ENCODE measurements around the gene SLC38A10.
A peak's percentile ranks its signal among the peaks of the same experiment; 100 is the strongest.

The SLC38A10 gene

DNA sequence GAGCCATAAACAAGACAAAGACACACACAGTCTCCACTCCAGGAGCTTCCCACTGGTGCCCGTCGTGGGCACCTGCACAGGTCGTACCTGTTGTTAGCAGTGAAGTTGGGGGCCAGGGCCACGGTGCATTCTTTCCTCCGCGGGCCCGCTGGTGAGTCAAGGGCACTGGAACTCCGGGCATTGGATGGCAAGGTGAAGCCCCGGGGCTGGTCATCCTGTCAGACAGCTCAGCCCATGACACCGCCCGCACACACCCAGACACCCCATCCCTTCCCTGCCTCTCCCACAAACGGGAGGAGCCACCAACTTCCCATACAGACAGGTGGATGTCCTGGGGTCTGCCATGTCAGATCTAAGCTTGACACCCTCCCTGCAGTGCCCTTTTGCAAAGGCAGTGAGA, 88.5 kb downstream of the SLC38A10 start:
- Histone ChIP-seq H3K36me3 (ENCODE audit: control insufficient read depth in 1 of 2, insufficient read depth in 2 of 2, low read length in 2 of 2) (peaks cover 7 to 19% of the 10 kb centered on the region in 2 experiments), H3K9ac (ENCODE audit: low read length) (no peak overlapping the region), H3K79me2 (ENCODE audit: control insufficient read depth, insufficient read depth, low read length, poor library complexity) (no peaks in the 10 kb centered on the region)

DNA sequence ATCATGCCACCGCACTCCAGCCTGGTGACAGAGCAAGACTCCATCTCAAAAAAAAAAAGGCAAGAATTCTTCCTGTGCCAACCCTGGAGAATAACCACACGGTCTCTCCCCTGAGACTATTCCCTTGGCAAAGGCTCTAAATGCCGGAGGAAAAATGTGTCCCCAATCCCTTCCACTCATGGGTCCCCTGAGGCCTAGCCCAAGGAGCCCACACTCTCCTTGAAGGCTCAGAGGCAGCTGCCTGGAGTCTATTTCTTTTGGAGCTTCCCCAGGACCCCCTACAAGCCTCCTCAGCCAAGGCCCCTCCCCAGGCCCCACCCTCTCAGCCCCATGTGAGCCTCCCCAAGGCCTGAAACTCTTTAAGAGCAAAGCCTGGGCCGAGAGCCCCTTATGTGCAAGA, 88.9 kb downstream of the SLC38A10 start:
- Histone ChIP-seq H2AK5ac (ENCODE audit: low read length) (no peak overlapping the region), H3K27me3 (ENCODE audit: insufficient read depth, low read length) (no peaks in the 10 kb centered on the region), H4K8ac (ENCODE audit: low read depth, low read length) (no peak overlapping the region), H3K4me1 (ENCODE audit: control insufficient read depth in 1 of 2, insufficient read depth in 2 of 2, low read length in 2 of 2) (no peaks in the 10 kb centered on the region), H3K23ac (ENCODE audit: low read length) (no peak overlapping the region), H2BK12ac (ENCODE audit: low read length) (no peak overlapping the region), H3K79me2 (ENCODE audit: control insufficient read depth, insufficient read depth, low read length, poor library complexity) (no peaks in the 10 kb centered on the region), H3K18ac (ENCODE audit: low read length) (no peak overlapping the region), H2AFZ (ENCODE audit: insufficient read depth, low read length, poor library complexity) (no peak overlapping the region), H3K27ac (ENCODE audit: low read depth, low read length) (no peak overlapping the region), H3K79me1 (ENCODE audit: low read length) (no peaks in the 10 kb centered on the region), H3K36me3 (ENCODE audit: control insufficient read depth in 1 of 2, insufficient read depth in 2 of 2, low read length in 2 of 2) (peaks cover 7 to 19% of the 10 kb centered on the region in 2 experiments), H4K12ac (ENCODE audit: low read depth, low read length) (no peak overlapping the region), H3K4me2 (ENCODE audit: low read length) (no peak overlapping the region), H3K9me3 (ENCODE audit: insufficient read depth, low read depth, low read length) (peaks cover 4% of the 10 kb centered on the region), H2BK120ac (ENCODE audit: insufficient read depth, low read length, poor library complexity) (no peak overlapping the region), H3K4me3 (ENCODE audit: low read depth, low read length) (no peak overlapping the region), H4K91ac (ENCODE audit: low read depth, low read length) (no peak overlapping the region), H3K4ac (ENCODE audit: low read depth, low read length) (no peak overlapping the region), H2BK5ac (ENCODE audit: low read depth, low read length, poor library complexity) (no peak overlapping the region), H3K9ac (ENCODE audit: low read length) (no peak overlapping the region), H3K14ac (ENCODE audit: low read length) (no peak overlapping the region)
- no CpG with 5 or more reads among the region's 4 CpGs for WGBS (ENCODE audit: extremely low coverage, insufficient coverage, insufficient read length)
- DNase-seq = no peak

More for the DNA sequence above, 88.5 kb downstream of the SLC38A10 start:
- Histone ChIP-seq H3K4me3 (ENCODE audit: low read depth, low read length) (peak overlapping the region; percentile 5), H3K9me3 (ENCODE audit: insufficient read depth, low read depth, low read length) (peaks cover 4% of the 10 kb centered on the region), H3K27ac (ENCODE audit: low read depth, low read length) (no peak overlapping the region), H3K18ac (ENCODE audit: low read length) (no peak overlapping the region), H4K12ac (ENCODE audit: low read depth, low read length) (no peak overlapping the region), H2BK120ac (ENCODE audit: insufficient read depth, low read length, poor library complexity) (no peak overlapping the region), H3K14ac (ENCODE audit: low read length) (no peak overlapping the region), H2AK5ac (ENCODE audit: low read length) (no peak overlapping the region), H3K27me3 (ENCODE audit: insufficient read depth, low read length) (no peaks in the 10 kb centered on the region), H4K91ac (ENCODE audit: low read depth, low read length) (no peak overlapping the region), H2BK12ac (ENCODE audit: low read length) (no peak overlapping the region), H2BK5ac (ENCODE audit: low read depth, low read length, poor library complexity) (no peak overlapping the region), H3K79me1 (ENCODE audit: low read length) (no peaks in the 10 kb centered on the region), H2AFZ (ENCODE audit: insufficient read depth, low read length, poor library complexity) (no peak overlapping the region), H3K4me2 (ENCODE audit: low read length) (no peak overlapping the region), H3K23ac (ENCODE audit: low read length) (no peak overlapping the region), H3K4ac (ENCODE audit: low read depth, low read length) (no peak overlapping the region), H4K8ac (ENCODE audit: low read depth, low read length) (no peak overlapping the region), H3K4me1 (ENCODE audit: control insufficient read depth in 1 of 2, insufficient read depth in 2 of 2, low read length in 2 of 2) (no peaks in the 10 kb centered on the region)
- no peak for DNase-seq
- no CpG with 5 or more reads among the region's 12 CpGs for WGBS (ENCODE audit: extremely low coverage, insufficient coverage, insufficient read length)

DNA sequence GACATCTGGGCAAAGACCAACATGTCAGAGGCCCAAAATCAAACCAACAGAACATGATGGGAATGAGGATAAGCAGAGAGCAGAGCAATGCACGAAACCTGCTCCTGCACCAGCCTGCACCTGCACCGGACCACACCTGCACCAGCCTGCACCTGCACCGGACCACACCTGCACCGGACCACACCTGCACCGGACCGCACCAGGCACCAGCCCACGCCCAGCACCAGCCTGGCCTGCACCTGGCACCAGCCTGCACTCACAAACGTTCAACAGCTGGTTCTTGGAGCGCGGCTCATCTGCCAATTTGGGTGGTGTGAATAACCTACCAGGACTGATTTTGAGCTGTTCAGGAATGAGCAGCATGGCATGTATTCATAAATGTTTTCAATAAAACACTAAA, 90.5 kb downstream of the SLC38A10 start:
- Histone ChIP-seq H4K12ac (ENCODE audit: low read depth, low read length) (no peak overlapping the region), H4K91ac (ENCODE audit: low read depth, low read length) (no peak overlapping the region), H3K23ac (ENCODE audit: low read length) (no peak overlapping the region), H2BK5ac (ENCODE audit: low read depth, low read length, poor library complexity) (no peak overlapping the region), H3K18ac (ENCODE audit: low read length) (no peak overlapping the region), H3K4me2 (ENCODE audit: low read length) (no peak overlapping the region), H2AFZ (ENCODE audit: insufficient read depth, low read length, poor library complexity) (no peak overlapping the region), H3K36me3 (ENCODE audit: control insufficient read depth in 1 of 2, insufficient read depth in 2 of 2, low read length in 2 of 2) (peaks cover 11 to 22% of the 10 kb centered on the region in 2 experiments), H3K27ac (ENCODE audit: low read depth, low read length) (no peak overlapping the region), H4K8ac (ENCODE audit: low read depth, low read length) (no peak overlapping the region), H3K9me3 (ENCODE audit: insufficient read depth, low read depth, low read length) (peaks cover 6% of the 10 kb centered on the region), H3K27me3 (ENCODE audit: insufficient read depth, low read length) (no peaks in the 10 kb centered on the region), H3K14ac (ENCODE audit: low read length) (no peak overlapping the region), H3K79me2 (ENCODE audit: control insufficient read depth, insufficient read depth, low read length, poor library complexity) (no peaks in the 10 kb centered on the region), H3K4ac (ENCODE audit: low read depth, low read length) (no peak overlapping the region), H3K4me3 (ENCODE audit: low read depth, low read length) (no peak overlapping the region), H3K79me1 (ENCODE audit: low read length) (no peaks in the 10 kb centered on the region), H2BK120ac (ENCODE audit: insufficient read depth, low read length, poor library complexity) (no peak overlapping the region), H2AK5ac (ENCODE audit: low read length) (no peak overlapping the region), H3K4me1 (ENCODE audit: control insufficient read depth in 1 of 2, insufficient read depth in 2 of 2, low read length in 2 of 2) (no peaks in the 10 kb centered on the region), H2BK12ac (ENCODE audit: low read length) (no peak overlapping the region), H3K9ac (ENCODE audit: low read length) (no peak overlapping the region)
- WGBS (ENCODE audit: extremely low coverage, insufficient coverage, insufficient read length) = no CpG with 5 or more reads among the region's 10 CpGs
- DNase-seq = no peak

DNA sequence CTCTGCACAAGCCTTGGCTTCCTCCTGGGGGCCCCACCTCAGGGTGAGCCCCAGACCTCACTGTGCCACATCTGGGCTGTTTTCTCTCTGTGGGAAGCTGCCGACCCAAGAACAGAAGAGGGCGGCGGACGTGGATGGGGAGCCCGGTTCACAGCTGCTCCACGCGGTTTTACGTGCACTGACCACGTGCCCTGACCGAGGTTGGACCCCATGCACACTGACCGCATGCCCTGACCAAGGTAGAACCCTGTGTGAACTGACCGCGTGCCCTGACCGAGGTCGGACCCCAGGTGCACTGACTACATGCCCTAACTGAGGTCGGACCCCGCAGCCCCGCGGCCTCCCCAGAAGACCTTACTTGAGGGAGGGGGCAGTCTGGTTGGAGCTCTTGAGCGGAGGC, 92.0 kb downstream of the SLC38A10 start:
- no peak overlapping the region for H3K4me3 ChIP-seq (ENCODE audit: low read depth, low read length)
- H3K18ac ChIP-seq (ENCODE audit: low read length) = no peak overlapping the region
- H3K27me3 ChIP-seq (ENCODE audit: insufficient read depth, low read length) = no peaks in the 10 kb centered on the region
- peaks cover 22% of the 10 kb centered on the region in 2 experiments for H3K36me3 ChIP-seq (ENCODE audit: control insufficient read depth in 1 of 2, insufficient read depth in 2 of 2, low read length in 2 of 2)
- no peak overlapping the region for H2BK5ac ChIP-seq (ENCODE audit: low read depth, low read length, poor library complexity)
- no peak overlapping the region for H4K91ac ChIP-seq (ENCODE audit: low read depth, low read length)
- H4K8ac ChIP-seq (ENCODE audit: low read depth, low read length) = no peak overlapping the region
- H4K12ac ChIP-seq (ENCODE audit: low read depth, low read length) = no peak overlapping the region
- no peak overlapping the region for H3K27ac ChIP-seq (ENCODE audit: low read depth, low read length)
- peaks cover 8% of the 10 kb centered on the region for H3K9me3 ChIP-seq (ENCODE audit: insufficient read depth, low read depth, low read length)
- no peaks in the 10 kb centered on the region for H3K79me2 ChIP-seq (ENCODE audit: control insufficient read depth, insufficient read depth, low read length, poor library complexity)
- no CpG with 5 or more reads among the region's 20 CpGs for WGBS (ENCODE audit: extremely low coverage, insufficient coverage, insufficient read length)
- no peak overlapping the region for H3K4ac ChIP-seq (ENCODE audit: low read depth, low read length)
- H3K4me1 ChIP-seq (ENCODE audit: control insufficient read depth in 1 of 2, insufficient read depth in 2 of 2, low read length in 2 of 2) = no peaks in the 10 kb centered on the region
- no peak overlapping the region for H3K14ac ChIP-seq (ENCODE audit: low read length)
- H2AFZ ChIP-seq (ENCODE audit: insufficient read depth, low read length, poor library complexity) = no peak overlapping the region
- no peak overlapping the region for H2BK12ac ChIP-seq (ENCODE audit: low read length)
- no peak overlapping the region for H2BK120ac ChIP-seq (ENCODE audit: insufficient read depth, low read length, poor library complexity)
- H3K4me2 ChIP-seq (ENCODE audit: low read length) = no peak overlapping the region
- H3K23ac ChIP-seq (ENCODE audit: low read length) = no peak overlapping the region
- H3K79me1 ChIP-seq (ENCODE audit: low read length) = no peaks in the 10 kb centered on the region
- no peak for DNase-seq
- no peak overlapping the region for H3K9ac ChIP-seq (ENCODE audit: low read length)
- no peak overlapping the region for H2AK5ac ChIP-seq (ENCODE audit: low read length)
